G401.6 (cell line): ENCODE data around the gene CCL20.
"Not testable (repeated sequence)": the region's sequence is repeated elsewhere in the genome, so short reads cannot be mapped to it uniquely, and the experiment has no call there.

Experiments
- FAIRE-seq: peaks from 2 replicates; lab custom pipeline; 2012; peaks lifted over from hg19 to GRCh38; lab: Jason Lieb, UNC

The CCL20 gene

GRCh38 chr2:227834916-227835650, 21.4 kb downstream of the CCL20 start:
- FAIRE-seq: no peak

GRCh38 chr2:227839339-227840129, 25.9 kb downstream of the CCL20 start:
- FAIRE-seq: not testable (repeated sequence)

DNA sequence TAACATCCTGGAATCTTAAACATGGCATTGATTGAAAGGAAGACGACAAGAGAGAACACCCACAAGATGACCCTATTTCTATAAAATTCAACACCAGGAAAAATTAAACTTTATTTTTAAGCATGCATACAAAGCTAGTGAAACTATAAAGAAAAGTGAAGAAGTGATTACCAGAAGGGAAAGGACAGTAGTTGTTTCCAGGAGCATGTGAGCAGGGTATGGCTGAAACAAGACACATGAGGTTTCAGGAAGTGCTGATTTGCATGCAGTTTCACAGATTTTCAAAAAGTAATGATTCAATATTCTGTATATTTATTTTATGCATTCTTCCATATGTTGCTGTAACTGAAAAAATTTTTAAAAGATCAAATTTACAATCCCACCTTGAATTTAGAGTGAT, 33.2 kb downstream of the CCL20 start:
- no peak for FAIRE-seq

DNA sequence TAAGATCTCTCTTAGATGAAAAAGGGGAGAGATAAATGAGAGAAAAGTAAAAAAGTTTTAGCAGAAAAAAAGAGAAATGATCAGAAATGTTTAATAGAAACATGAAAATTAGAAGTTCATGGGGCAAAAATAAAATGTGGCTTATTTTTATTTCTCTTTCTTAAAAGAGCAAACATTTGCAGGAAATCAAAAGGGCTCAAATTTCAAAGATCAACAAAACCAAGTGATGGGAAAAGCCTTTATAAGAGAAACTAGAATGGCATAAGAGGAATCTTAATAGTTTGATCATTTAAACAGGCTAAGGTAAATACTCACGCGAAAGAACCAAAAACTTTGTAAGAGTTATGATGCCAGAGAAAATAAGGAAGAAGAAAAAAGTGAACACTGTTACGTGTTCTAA, 34.5 kb downstream of the CCL20 start:
- no peak for FAIRE-seq

DNA sequence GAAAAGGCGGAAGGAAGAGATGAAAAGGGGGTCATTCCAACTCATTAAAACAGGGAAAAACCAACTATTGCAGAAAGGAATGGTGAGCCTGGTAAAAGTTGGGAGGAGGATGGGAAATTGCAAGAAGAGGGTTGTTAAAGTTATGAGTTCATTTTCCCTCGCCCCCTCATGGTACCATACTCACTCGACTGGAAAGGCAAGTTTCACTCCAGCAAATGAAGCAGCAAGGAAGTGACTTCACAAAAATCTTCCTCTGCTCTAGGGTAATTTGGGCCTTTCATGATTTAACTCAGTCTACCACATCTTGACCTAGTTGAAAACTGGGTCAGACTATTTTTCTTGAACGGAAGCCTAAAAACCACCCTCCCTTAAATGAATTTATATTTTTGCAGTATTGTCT, 34.9 kb downstream of the CCL20 start:
- FAIRE-seq: no peak

- FAIRE-seq: no peak
Observed at GRCh38 chr2:227849906-227850305, 36.3 kb downstream of the CCL20 start.

- no peak for FAIRE-seq
Observed at GRCh38 chr2:227853204-227853629, 39.6 kb downstream of the CCL20 start.

DNA sequence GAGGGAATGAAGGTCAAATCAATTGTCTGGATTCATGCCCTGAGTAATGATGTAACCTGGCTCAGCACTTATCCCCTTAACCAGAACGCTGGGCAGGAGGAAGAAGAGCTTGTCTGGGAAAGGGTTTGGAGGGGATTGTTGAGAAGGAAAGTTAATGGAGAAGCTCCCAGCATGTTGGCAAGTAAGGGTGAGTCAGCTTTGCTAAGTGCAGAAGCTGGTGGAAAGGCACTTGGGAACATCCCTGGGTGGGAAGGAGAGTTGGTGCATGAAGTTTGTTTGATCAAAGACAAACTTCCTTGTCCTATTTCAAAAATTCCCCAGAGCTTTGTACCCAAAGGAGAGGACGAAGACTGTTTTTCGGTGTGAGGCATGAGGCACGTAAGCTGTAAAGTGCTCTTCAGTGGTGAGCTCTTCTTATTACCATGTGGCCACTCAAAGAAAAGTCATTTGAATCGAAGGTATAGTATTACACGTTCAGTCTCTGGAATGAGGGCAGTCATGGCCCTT, 40.2 kb downstream of the CCL20 start:
- FAIRE-seq: no peak

DNA sequence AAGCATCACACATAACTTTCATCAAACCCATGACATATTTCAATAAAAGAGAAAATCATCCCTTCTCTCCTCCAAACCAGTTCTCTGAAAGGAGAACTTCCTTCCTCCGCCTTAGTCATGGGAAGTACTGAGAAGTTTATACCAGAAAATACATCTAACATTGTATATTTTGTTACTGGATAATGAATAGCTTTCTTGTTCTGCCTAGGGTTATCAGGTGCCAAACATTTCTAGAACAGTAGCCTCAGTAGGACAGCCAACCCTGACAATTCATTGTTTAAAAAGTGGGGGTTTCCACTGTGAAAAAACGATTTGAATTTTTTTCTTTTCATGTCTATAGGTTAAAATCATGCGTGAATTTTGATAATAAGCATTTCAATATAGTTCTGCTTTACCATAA, 41.8 kb downstream of the CCL20 start:
- FAIRE-seq: no peak

DNA sequence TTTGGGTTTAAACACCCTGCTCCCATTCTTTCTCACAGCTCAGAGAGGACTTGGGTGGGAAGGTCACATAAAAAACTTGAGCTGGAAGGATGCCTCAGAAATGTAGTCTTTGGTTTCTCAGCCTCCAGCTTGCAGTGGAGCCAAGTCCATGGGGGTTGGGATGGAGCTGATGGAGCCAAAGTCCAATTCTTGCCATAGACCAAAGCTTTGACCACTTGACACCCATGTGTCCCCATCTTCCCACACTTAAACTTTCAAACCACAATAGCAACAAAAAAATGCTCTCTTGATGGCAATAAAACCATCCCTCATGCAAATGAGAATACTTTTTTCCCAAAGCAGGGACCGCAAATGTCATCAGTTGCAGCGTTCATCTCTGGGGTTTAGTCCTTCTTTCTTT, 43.1 kb downstream of the CCL20 start:
- FAIRE-seq: no peak

DNA sequence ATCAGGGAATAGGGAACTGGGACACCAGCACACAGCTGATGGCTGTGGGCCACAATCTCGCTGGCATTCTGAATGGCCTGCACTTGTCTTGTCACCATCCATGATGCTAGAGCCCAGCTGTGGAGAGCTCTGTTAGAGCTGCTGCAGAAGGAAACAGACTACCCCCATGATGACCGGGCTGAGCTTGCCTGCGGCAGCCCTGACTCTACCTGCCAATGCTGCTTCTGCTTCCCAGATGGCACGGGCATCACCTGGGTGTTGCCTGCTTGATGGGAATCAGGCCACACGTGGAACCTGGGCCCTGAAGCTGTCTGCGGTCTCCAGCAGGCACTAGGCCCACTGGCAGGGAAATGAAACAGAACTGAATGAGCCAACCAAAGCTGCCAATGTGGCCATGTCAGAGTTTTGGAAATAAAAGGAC, 46.6 kb downstream of the CCL20 start:
- FAIRE-seq: no peak

GRCh38 chr2:227861011-227861410, 47.4 kb downstream of the CCL20 start:
- no peak for FAIRE-seq

DNA sequence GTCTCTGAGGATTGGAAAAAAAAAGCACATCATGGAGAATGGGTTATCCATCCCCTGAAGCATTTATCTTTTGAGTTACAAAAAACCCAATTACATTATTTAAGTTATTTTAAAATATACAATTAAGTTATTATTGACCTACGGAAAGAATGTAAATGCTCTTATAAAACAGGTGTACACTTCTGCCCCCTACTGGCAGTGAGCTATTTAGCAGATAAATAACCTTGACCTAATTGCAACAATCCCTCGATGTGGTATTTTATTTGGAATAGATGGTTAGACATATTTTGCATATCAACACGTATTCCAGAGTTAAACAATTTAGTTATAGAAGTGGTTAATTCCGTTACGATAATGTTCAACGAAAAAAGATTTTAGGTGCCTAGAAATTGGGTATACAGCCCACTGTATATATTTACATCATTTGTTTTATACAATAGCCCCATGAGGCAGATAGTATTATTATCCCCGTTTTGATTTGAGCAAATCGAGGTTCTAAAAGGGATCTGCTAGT, 48.6 kb downstream of the CCL20 start:
- FAIRE-seq: peak; percentile 83

GRCh38 chr2:227862741-227863588, 49.3 kb downstream of the CCL20 start:
- no peak for FAIRE-seq

- FAIRE-seq: no peak
Observed at GRCh38 chr2:227864161-227864756, 50.6 kb downstream of the CCL20 start.

- FAIRE-seq: no peak
Observed at GRCh38 chr2:227865291-227865690, 51.6 kb downstream of the CCL20 start.
